Measurements from ENCODE around the gene RBM20. TPM values are rescaled to one million over a fixed set of nuclear protein-coding genes. Genes with fewer than 3 reads are reported as not detected.

The RBM20 gene
- total and polyA plus RNA-seq, 2 of the 13 experiments (the other 11 are each of a cell fraction or from before 2014, with no cell fraction given): 0.02 to 0.22 TPM

GRCh38 chr10:110871298-110872084, 227.4 kb downstream of the RBM20 start, which contains the start of gene PDCD4 (continued):
- TF ChIP-seq PATZ1 (CRISPR knock-in tag; IDR thresholded peaks at IDR 0.05) (no peak; the same call in 1 of the 2 replicates), HNF4G (IDR thresholded peaks at IDR 0.05; ENCODE audit: borderline replicate concordance, low read depth, low read length) (no peak), HNF4G (CRISPR knock-in tag; IDR thresholded peaks at IDR 0.05; ENCODE audit: borderline replicate concordance, low read depth) (no peak), GFI1 (CRISPR knock-in tag; IDR thresholded peaks at IDR 0.05; ENCODE audit: borderline replicate concordance) (no peak), HOXA9 (CRISPR knock-in tag; IDR thresholded peaks at IDR 0.05; ENCODE audit: borderline replicate concordance) (no peak), BCL3 (CRISPR knock-in tag; IDR thresholded peaks at IDR 0.05) (0 out of 2 replicates have a peak, but pooled peaks have one; percentile 59), U2AF1 (optimal IDR thresholded peaks at IDR 0.05; ENCODE audit: low read depth, low read length) (no peak), RCOR2 (CRISPR knock-in tag; IDR thresholded peaks at IDR 0.05) (no peak), ZFP37 (CRISPR knock-in tag; IDR thresholded peaks at IDR 0.05; ENCODE audit: borderline replicate concordance) (no peak), TCF7L2 (IDR thresholded peaks at IDR 0.05; ENCODE audit: low read depth, low read length) (no peak), ZNF350 (CRISPR knock-in tag; IDR thresholded peaks at IDR 0.05; ENCODE audit: borderline replicate concordance, low read depth) (no peak), ZNF234 (CRISPR knock-in tag; conservative IDR thresholded peaks at IDR 0.05) (no peak; the same call in 1 of the 2 replicates), HNF1A (IDR thresholded peaks at IDR 0.05; ENCODE audit: low read depth) (no peak), HNF1A (CRISPR knock-in tag; IDR thresholded peaks at IDR 0.05; ENCODE audit: borderline replicate concordance) (peak; percentile 34; the same call in 1 of the 2 replicates), HMG20B (CRISPR knock-in tag; conservative IDR thresholded peaks at IDR 0.05) (no peak), SALL2 (CRISPR knock-in tag; IDR thresholded peaks at IDR 0.05) (0 out of 2 replicates have a peak, but pooled peaks have one; percentile 55), ZNF83 (CRISPR knock-in tag; IDR thresholded peaks at IDR 0.05; ENCODE audit: borderline replicate concordance) (no peak), ZNF136 (CRISPR knock-in tag; IDR thresholded peaks at IDR 0.05; ENCODE audit: low read depth) (no peak; the same call in 1 of the 2 replicates), NFIB (CRISPR knock-in tag; IDR thresholded peaks at IDR 0.05; ENCODE audit: borderline replicate concordance) (no peak), HDAC6 (IDR thresholded peaks at IDR 0.05; ENCODE audit: low read depth, low read length) (no peak)
- TF ChIP-seq, protein P1, sequence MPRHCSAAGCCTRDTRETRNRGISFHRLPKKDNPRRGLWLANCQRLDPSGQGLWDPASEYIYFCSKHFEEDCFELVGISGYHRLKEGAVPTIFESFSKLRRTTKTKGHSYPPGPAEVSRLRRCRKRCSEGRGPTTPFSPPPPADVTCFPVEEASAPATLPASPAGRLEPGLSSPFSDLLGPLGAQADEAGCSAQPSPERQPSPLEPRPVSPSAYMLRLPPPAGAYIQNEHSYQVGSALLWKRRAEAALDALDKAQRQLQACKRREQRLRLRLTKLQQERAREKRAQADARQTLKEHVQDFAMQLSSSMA (CRISPR knock-in tag; IDR thresholded peaks at IDR 0.05): no peak
